Measurements from ENCODE around the gene PRKAB1. TPM values are rescaled to one million over a fixed set of nuclear protein-coding genes. Genes with fewer than 3 reads are reported as not detected.

PRKAB1 gene
- total and polyA plus RNA-seq, 9 of the 15 experiments (the other 6 are each of a cell fraction or from before 2014, with no cell fraction given): 32.6 to 94.2 (median 63.8) TPM

- H3K27ac ChIP-seq (ENCODE audit: extremely low read depth, low read depth, low read length): no peak overlapping the region
Observed at GRCh38 chr12:119685375-119685774, 17.4 kb downstream of the PRKAB1 start.

GRCh38 chr12:119686355-119686754 is 18.4 kb downstream of the PRKAB1 start:
- ChIA-PET CTCF (ENCODE audit: low intra/inter-chr PET ratio) (no interaction called here), POLR2A (interaction anchor here (1.3 to 2.0 kb wide), 4 partner anchors 9 to 24 kb away, joined by 4 to 6 read pairs (median 6); no protein-coding TSS in a partner anchor)
- FAIRE-seq (no peak), DNase-seq (ENCODE audit: extremely low read depth in 1 of 4, low spot score in 3 of 4) (no peak), ATAC-seq (no peak)
- Histone ChIP-seq H3K79me2 (ENCODE audit: control insufficient read depth, insufficient read depth, low read length) (no peaks in the 10 kb centered on the region), H3K9me3 (replicated peaks; ENCODE audit: control insufficient read depth, insufficient read depth, low read depth, low read length) (no peaks in the 10 kb centered on the region), H3K4me2 (ENCODE audit: insufficient read depth, low read length) (no peak overlapping the region), H3K36me3 (ENCODE audit: control insufficient read depth, insufficient read depth, low read length) (peaks cover 47% of the 10 kb centered on the region), H3K27ac (ENCODE audit: extremely low read depth, low read depth, low read length) (no peak overlapping the region), H3K9me1 (ENCODE audit: control insufficient read depth, insufficient read depth, low read length) (no peaks in the 10 kb centered on the region), H3K4me3 (no peak overlapping the region), H3K27me3 (ENCODE audit: control insufficient read depth in 2 of 2, insufficient read depth in 2 of 2, low read length in 2 of 2) (no peaks in the 10 kb centered on the region), H3K9ac (ENCODE audit: insufficient read depth in 1 of 2, low read depth in 2 of 2, low read length in 2 of 2) (no peak overlapping the region), H2AFZ (ENCODE audit: low read depth, low read length) (no peak overlapping the region), H3K4me1 (replicated peaks in 1 of 2; ENCODE audit: control insufficient read depth in 2 of 2, insufficient read depth in 2 of 2, low read length in 2 of 2) (peaks cover 0 to 3% of the 10 kb centered on the region in 2 experiments; a peak in 3 of 5 replicates), H4K20me1 (replicated peaks; ENCODE audit: control insufficient read depth, insufficient read depth, low read length) (no peaks in the 10 kb centered on the region)
- TSS peak; percentile 27 for BruUV-seq (replicated peaks)
- WGBS (ENCODE audit: insufficient coverage, low coverage, missing lambda C conversion rate): 80% methylated on average over 12 of the region's 12 CpGs
- in situ Hi-C loops (cut with MboI): no loop called here
- intact Hi-C loops (cut with micrococcal nuclease): no loop called here
- TF ChIP-seq, protein P1, sequence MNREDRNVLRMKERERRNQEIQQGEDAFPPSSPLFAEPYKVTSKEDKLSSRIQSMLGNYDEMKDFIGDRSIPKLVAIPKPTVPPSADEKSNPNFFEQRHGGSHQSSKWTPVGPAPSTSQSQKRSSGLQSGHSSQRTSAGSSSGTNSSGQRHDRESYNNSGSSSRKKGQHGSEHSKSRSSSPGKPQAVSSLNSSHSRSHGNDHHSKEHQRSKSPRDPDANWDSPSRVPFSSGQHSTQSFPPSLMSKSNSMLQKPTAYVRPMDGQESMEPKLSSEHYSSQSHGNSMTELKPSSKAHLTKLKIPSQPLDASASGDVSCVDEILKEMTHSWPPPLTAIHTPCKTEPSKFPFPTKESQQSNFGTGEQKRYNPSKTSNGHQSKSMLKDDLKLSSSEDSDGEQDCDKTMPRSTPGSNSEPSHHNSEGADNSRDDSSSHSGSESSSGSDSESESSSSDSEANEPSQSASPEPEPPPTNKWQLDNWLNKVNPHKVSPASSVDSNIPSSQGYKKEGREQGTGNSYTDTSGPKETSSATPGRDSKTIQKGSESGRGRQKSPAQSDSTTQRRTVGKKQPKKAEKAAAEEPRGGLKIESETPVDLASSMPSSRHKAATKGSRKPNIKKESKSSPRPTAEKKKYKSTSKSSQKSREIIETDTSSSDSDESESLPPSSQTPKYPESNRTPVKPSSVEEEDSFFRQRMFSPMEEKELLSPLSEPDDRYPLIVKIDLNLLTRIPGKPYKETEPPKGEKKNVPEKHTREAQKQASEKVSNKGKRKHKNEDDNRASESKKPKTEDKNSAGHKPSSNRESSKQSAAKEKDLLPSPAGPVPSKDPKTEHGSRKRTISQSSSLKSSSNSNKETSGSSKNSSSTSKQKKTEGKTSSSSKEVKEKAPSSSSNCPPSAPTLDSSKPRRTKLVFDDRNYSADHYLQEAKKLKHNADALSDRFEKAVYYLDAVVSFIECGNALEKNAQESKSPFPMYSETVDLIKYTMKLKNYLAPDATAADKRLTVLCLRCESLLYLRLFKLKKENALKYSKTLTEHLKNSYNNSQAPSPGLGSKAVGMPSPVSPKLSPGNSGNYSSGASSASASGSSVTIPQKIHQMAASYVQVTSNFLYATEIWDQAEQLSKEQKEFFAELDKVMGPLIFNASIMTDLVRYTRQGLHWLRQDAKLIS (CRISPR knock-in tag; IDR thresholded peaks at IDR 0.05): no peak
- TF ChIP-seq ZNF274 (IDR thresholded peaks at IDR 0.05; ENCODE audit: borderline replicate concordance, low read depth, low read length) (no peak), IRF2 (CRISPR knock-in tag; IDR thresholded peaks at IDR 0.05) (no peak), BDP1 (IDR thresholded peaks at IDR 0.05; ENCODE audit: insufficient read depth, insufficient read length) (no peak), ZNF766 (CRISPR knock-in tag; conservative IDR thresholded peaks at IDR 0.05) (no peak), ZFP1 (CRISPR knock-in tag; IDR thresholded peaks at IDR 0.05) (no peak)

More at GRCh38 chr12:119685375-119685774, 17.4 kb downstream of the PRKAB1 start:
- no peaks in the 10 kb centered on the region for H3K9me1 ChIP-seq (ENCODE audit: control insufficient read depth, insufficient read depth, low read length)
- in situ Hi-C loops (cut with MboI): no loop called here
- H4K20me1 ChIP-seq (replicated peaks; ENCODE audit: control insufficient read depth, insufficient read depth, low read length): no peaks in the 10 kb centered on the region
- BruUV-seq (replicated peaks): no TSS peak
- H3K4me3 ChIP-seq: no peak overlapping the region
- ChIA-PET POLR2A (interaction anchor here (1.5 to 1.6 kb wide), 2 partner anchors 14 to 25 kb away, joined by 4 to 5 read pairs; no protein-coding TSS in a partner anchor), CTCF (ENCODE audit: low intra/inter-chr PET ratio) (no interaction called here)
- TF ChIP-seq ELF1 (tag; IDR thresholded peaks at IDR 0.05) (no peak), ZNF134 (CRISPR knock-in tag; conservative IDR thresholded peaks at IDR 0.05) (no peak), GATA2 (CRISPR knock-in tag; IDR thresholded peaks at IDR 0.05) (no peak), ZNF583 (CRISPR knock-in tag; IDR thresholded peaks at IDR 0.05) (no peak), ZNF232 (CRISPR knock-in tag; IDR thresholded peaks at IDR 0.05) (no peak), CBX5 (IDR thresholded peaks at IDR 0.05; ENCODE audit: borderline replicate concordance, low read depth) (no peak), HDAC2 (IDR thresholded peaks at IDR 0.05) (no peak), SAFB (IDR thresholded peaks at IDR 0.05; ENCODE audit: borderline replicate concordance, low read depth, low read length) (no peak), CHD1 (IDR thresholded peaks at IDR 0.05; ENCODE audit: low read length) (no peak), ZNF282 (CRISPR knock-in tag; IDR thresholded peaks at IDR 0.05) (no peak), ZKSCAN1 (IDR thresholded peaks at IDR 0.05; ENCODE audit: low read depth, low read length) (no peak), CHCHD3 (CRISPR knock-in tag; IDR thresholded peaks at IDR 0.05) (no peak)
- peaks cover 0 to 3% of the 10 kb centered on the region in 2 experiments; a peak in 3 of 5 replicates for H3K4me1 ChIP-seq (replicated peaks in 1 of 2; ENCODE audit: control insufficient read depth in 2 of 2, insufficient read depth in 2 of 2, low read length in 2 of 2)
- DNase-seq (ENCODE audit: extremely low read depth in 1 of 4, low spot score in 3 of 4) (no peak), FAIRE-seq (no peak), ATAC-seq (no peak)
- no peak overlapping the region for H3K4me2 ChIP-seq (ENCODE audit: insufficient read depth, low read length)
- no peaks in the 10 kb centered on the region for H3K27me3 ChIP-seq (ENCODE audit: control insufficient read depth in 2 of 2, insufficient read depth in 2 of 2, low read length in 2 of 2)
- intact Hi-C loops (cut with micrococcal nuclease): no loop called here
- H2AFZ ChIP-seq (ENCODE audit: low read depth, low read length): no peak overlapping the region
- H3K9ac ChIP-seq (ENCODE audit: insufficient read depth in 1 of 2, low read depth in 2 of 2, low read length in 2 of 2): no peak overlapping the region
- H3K9me3 ChIP-seq (replicated peaks; ENCODE audit: control insufficient read depth, insufficient read depth, low read depth, low read length): no peaks in the 10 kb centered on the region
- 56% methylated on average over 4 of the region's 4 CpGs for WGBS (ENCODE audit: insufficient coverage, low coverage, missing lambda C conversion rate)
- H3K36me3 ChIP-seq (ENCODE audit: control insufficient read depth, insufficient read depth, low read length): peaks cover 50% of the 10 kb centered on the region
- H3K79me2 ChIP-seq (ENCODE audit: control insufficient read depth, insufficient read depth, low read length): no peaks in the 10 kb centered on the region

Data from K562 (cell line).